Right hindlimb (tissue), 1 donor: ENCODE measurements around the gene SLC25A31.

Source experiments
- DNase-seq: peaks from one replicate; pipeline ENCODE4 v3.0.0-alpha.2; 2018

SLC25A31 gene

GRCh38 chr4:127778102-127778501 lies 47.9 kb downstream of the SLC25A31 start:
- no peak for DNase-seq

GRCh38 chr4:127780598-127780997 lies 50.4 kb downstream of the SLC25A31 start:
- no peak for DNase-seq

- DNase-seq, result peak; percentile 25
Observed at GRCh38 chr4:127781300-127782024, 51.3 kb downstream of the SLC25A31 start.

GRCh38 chr4:127782025-127782274 lies 51.8 kb downstream of the SLC25A31 start:
- DNase-seq, result peak; percentile 94

GRCh38 chr4:127782275-127783025 lies 52.2 kb downstream of the SLC25A31 start, which contains the start of gene HSPA4L:
Gene HSPA4L, plus strand, starts transcription at chr4:127782322. Its CDS starts 229 bp downstream, at chr4:127782551.
- DNase-seq, result peak; percentile 72

GRCh38 chr4:127783026-127783769 lies 53.0 kb downstream of the SLC25A31 start:
- peak; percentile 90 for DNase-seq

GRCh38 chr4:127783955-127784770 lies 54.0 kb downstream of the SLC25A31 start:
- DNase-seq, result no peak

GRCh38 chr4:127788517-127788916 lies 58.3 kb downstream of the SLC25A31 start:
- no peak for DNase-seq

- no peak for DNase-seq
Observed at GRCh38 chr4:127791391-127791790, 61.2 kb downstream of the SLC25A31 start.

- DNase-seq, result no peak
Observed at GRCh38 chr4:127793528-127793927, 63.3 kb downstream of the SLC25A31 start.

- no peak for DNase-seq
Observed at GRCh38 chr4:127799711-127800110, 69.5 kb downstream of the SLC25A31 start.

- peak; percentile 21 for DNase-seq
Observed at GRCh38 chr4:127809173-127809800, 79.1 kb downstream of the SLC25A31 start.

GRCh38 chr4:127810551-127810950 lies 80.4 kb downstream of the SLC25A31 start:
- no peak for DNase-seq

GRCh38 chr4:127822430-127822829 lies 92.2 kb downstream of the SLC25A31 start:
- no peak for DNase-seq
